22Rv1 (cell line): ENCODE measurements around the gene MTHFD1L.

Experiments
- ZFX ChIP-seq: fragments of 450-650 bp; IDR thresholded peaks from 2 replicates; pipeline ENCODE4 v1.6.1; 2017; ENCODE audit warnings: antibody characterized with exemption, borderline replicate concordance
- TF ChIP-seq, protein P1 (sequence below): fragments of 450-650 bp; IDR thresholded peaks from 2 replicates; pipeline ENCODE4 v1.5.1; 2017; ENCODE audit warnings: mild to moderate bottlenecking

DNA sequence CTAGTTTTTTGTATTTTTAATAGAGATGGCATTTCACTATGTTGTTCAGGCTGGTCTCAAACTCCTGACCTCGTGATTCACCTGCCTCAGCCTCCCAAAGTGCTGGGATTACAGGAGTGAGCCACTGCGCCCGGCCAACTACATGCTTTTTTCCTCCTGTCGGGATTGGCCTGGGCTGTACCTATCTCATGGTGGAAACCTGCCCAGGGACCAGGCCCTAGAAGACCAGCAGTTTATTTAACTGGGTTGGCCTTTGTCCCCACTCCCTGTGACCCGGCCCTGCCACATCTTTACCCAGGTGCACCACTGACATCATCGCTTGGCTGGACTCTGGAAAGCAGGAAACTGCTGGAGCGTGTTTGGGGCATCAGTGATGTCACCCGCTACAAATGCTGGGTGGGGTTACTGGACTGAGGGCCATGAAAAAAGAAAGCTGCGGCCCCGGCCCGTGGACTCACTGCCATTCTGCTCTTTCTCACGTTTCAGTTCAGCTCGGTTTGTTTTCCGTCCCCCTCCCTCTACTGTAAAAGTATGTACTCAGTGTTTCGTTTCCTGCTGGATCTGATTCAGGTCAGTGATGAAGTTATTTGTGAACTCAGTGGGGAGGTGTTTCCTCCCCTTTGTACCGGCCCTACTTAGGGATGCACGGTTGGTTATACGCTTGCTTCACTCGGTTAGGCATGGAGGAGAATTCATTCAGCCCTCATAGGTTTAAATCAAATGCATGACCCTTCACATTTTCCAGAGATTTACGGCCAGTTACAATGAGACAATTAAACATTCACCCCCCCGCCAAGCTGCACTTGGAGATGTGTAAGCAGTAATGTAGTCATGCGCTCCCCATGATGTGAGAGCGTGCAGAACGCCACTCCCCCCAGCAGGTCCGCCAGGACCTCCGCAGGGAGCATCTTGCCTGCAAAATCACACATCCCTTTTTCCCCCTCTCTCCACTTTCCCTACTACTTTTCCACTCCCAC lies 179.3 kb downstream of the MTHFD1L start:
- TF ChIP-seq, protein P1, sequence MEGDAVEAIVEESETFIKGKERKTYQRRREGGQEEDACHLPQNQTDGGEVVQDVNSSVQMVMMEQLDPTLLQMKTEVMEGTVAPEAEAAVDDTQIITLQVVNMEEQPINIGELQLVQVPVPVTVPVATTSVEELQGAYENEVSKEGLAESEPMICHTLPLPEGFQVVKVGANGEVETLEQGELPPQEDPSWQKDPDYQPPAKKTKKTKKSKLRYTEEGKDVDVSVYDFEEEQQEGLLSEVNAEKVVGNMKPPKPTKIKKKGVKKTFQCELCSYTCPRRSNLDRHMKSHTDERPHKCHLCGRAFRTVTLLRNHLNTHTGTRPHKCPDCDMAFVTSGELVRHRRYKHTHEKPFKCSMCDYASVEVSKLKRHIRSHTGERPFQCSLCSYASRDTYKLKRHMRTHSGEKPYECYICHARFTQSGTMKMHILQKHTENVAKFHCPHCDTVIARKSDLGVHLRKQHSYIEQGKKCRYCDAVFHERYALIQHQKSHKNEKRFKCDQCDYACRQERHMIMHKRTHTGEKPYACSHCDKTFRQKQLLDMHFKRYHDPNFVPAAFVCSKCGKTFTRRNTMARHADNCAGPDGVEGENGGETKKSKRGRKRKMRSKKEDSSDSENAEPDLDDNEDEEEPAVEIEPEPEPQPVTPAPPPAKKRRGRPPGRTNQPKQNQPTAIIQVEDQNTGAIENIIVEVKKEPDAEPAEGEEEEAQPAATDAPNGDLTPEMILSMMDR: no peak
- no peak for TF ChIP-seq ZFX
